ENCODE results near the gene ANO1.

The ANO1 gene

GRCh38 chr11:70116386-70117065, 38.4 kb downstream of the ANO1 start:
- no peak for DNase-seq

- DNase-seq = no peak
Measured at GRCh38 chr11:70117567-70118145, 39.5 kb downstream of the ANO1 start.

GRCh38 chr11:70118642-70119041, 40.5 kb downstream of the ANO1 start:
- no peak for DNase-seq

GRCh38 chr11:70119502-70119901, 41.4 kb downstream of the ANO1 start:
- no peak for DNase-seq

- DNase-seq = no peak
Measured at GRCh38 chr11:70120674-70121073, 42.6 kb downstream of the ANO1 start.

GRCh38 chr11:70122490-70123198, 44.5 kb downstream of the ANO1 start:
- no peak for DNase-seq

GRCh38 chr11:70123711-70124110, 45.6 kb downstream of the ANO1 start:
- DNase-seq = no peak

- DNase-seq = no peak
Measured at GRCh38 chr11:70124321-70125000, 46.3 kb downstream of the ANO1 start.

- no peak for DNase-seq
Measured at GRCh38 chr11:70126494-70126893, 48.4 kb downstream of the ANO1 start.

GRCh38 chr11:70127653-70128434, 49.7 kb downstream of the ANO1 start:
- DNase-seq = no peak

GRCh38 chr11:70128435-70128906, 50.4 kb downstream of the ANO1 start:
- no peak for DNase-seq

- no peak for DNase-seq
Measured at GRCh38 chr11:70129051-70129592, 51.0 kb downstream of the ANO1 start.

- DNase-seq = no peak
Measured at GRCh38 chr11:70130636-70131035, 52.5 kb downstream of the ANO1 start.

GRCh38 chr11:70131606-70132190, 53.6 kb downstream of the ANO1 start:
- no peak for DNase-seq

- DNase-seq = no peak
Measured at GRCh38 chr11:70132641-70133040, 54.5 kb downstream of the ANO1 start.

- no peak for DNase-seq
Measured at GRCh38 chr11:70133771-70134335, 55.7 kb downstream of the ANO1 start.

- DNase-seq = no peak
Measured at GRCh38 chr11:70134490-70134889, 56.4 kb downstream of the ANO1 start.

- no peak for DNase-seq
Measured at GRCh38 chr11:70135142-70135541, 57.0 kb downstream of the ANO1 start.

GRCh38 chr11:70135625-70136059, 57.5 kb downstream of the ANO1 start:
- no peak for DNase-seq

GRCh38 chr11:70137383-70137782, 59.3 kb downstream of the ANO1 start:
- no peak for DNase-seq

GRCh38 chr11:70138403-70138802, 60.3 kb downstream of the ANO1 start:
- no peak for DNase-seq

Data from C1 segment of cervical spinal cord (tissue), 14 donors.